Limb (tissue), 2 donors: ENCODE data around the gene KDM4C.
A peak's percentile ranks its signal among the peaks of the same experiment; 100 is the strongest.
"Not testable (repeated sequence)": the region's sequence is repeated elsewhere in the genome, so short reads cannot be mapped to it uniquely, and the experiment has no call there.

ENCODE experiments used
- DNase-seq, 2 donors: peaks; one replicate each; pipeline ENCODE4 v3.0.0-alpha.2; 2016; ENCODE audit errors: extremely low spot score in 2 of 2

KDM4C gene

DNA sequence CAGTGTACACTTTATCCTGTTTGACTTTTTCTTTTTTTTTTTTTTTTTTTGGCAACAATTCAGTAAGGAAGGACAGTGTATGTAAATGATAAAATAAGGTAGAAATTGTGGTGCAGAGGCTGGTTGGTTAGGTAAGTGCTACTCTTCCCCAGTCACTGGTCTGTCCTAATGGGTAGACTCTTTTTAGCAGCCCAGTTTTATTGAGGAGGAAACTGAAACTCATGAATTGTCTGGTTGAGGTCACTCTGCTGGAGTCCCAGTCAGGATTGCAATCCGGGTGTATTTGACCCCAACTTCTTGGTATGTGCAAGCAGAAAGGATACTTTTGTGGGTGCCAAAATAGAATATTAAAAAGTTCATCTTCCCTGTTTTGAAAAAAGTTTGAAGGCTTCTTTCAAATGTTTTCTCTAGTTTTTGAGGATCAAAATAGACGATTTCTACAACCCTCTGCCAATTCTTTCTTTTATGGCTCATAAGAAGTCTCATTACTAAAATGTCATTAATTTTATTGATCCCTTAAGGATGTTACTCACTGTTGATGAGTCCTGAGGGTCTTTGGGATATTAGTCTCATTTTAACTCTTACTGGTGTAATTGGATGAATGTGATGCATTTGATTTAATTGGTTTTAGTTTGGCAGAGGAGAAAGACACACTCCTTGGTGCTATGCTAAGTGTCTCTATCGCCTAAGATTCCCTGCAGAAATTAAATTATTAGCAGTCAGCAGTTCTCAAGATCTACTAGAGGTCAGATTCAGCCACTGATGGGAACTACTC is 171.9 kb downstream of the KDM4C start:
- DNase-seq, result no peak

DNA sequence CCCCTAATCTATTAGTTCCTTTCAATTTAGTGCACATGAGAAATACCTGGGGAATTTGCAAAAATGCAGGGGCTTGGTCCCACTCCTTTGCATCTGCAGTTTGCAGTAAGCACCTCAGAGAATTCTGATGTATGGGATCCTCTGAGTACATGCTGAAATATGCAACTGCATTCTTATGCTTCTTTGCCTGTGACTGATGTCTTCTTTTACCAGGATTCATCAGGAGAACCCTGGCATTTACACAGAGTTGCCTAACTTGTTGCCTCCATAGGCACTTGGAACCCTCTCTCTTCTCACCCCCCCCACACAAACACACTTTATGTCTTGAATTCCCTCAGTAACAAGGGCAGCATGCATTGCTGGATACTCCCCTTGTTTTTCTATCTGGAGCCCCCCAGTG is 173.1 kb downstream of the KDM4C start:
- DNase-seq, result no peak

DNA sequence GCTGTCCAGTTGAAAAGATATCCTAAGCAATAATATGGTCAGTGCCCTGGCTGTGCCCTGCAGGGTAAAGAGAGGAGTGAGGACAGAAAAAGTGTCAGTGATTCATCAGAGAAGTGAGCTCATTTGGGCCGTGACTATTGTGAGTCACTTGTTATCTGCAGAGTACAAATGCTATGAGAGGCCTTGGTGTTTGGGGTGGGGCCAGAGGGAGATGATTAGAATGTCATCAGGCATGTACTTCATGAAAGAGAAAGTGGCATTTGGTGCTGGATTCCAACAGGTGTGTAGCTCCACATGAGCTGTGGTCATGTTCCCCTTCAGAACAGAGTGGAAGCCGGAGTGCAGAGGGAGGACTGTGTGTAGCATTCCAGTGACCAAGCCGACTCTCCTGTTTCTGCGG is 174.1 kb downstream of the KDM4C start:
- DNase-seq, result no peak

DNA sequence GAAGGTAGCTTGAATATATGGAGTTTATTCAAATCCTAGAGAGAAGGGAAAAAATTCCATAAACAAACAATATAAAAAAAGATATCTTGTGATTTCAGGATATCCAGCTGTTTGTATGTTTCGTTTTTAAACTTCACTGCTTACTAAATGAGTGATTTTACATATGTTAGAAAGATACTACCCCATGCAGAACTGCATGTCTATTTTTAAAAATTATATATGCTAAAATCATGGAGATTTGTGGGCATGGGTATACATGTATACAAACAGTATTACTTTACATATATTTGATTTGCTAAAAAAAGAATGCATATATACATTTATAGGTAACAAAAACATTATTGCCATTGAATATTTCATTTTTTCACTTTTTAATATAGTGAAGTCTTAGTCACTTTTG is 178.3 kb downstream of the KDM4C start:
- no peak for DNase-seq

DNA sequence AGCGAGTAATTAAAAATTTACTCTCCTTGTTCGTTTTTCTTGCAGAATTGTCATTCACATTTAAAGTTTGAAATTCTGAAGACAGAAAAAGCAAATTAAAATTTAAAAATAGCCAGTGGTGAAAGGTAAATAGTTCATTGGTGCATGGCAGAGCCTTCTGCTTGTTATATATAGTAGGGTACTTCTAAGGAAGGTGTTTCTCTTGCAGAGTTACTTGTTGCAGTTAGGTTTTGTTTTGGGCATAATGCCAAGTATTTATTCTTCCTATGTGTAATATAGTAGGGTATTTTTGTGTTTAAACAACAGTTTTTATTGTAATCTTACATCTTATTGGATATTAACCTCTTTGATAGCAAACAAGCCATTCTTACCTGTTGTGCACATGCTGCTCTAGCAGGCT is 179.4 kb downstream of the KDM4C start:
- no peak for DNase-seq

DNA sequence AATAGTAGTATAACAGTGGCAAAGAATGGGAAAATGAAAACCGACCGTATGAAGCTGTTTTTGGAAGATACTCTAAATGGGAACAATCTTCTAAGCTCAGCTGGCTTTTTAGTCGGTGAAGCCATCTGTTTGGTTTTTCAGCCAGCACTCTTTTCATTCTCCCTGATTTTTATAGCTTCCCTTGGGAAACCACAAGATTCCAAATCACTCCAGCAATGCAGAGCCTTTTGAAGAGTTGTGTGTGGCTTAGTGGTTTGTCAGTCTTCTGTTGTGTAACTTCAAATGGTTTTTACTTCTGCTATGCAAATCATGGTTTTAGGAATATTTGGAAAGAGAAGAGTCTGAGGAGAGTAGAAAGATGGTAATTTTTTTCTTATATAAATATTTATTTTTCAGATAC is 180.7 kb downstream of the KDM4C start:
- DNase-seq, result peak in 1 of 2 donors; percentile 65

GRCh38 chr9:6938873-6939272 is 181.1 kb downstream of the KDM4C start:
- DNase-seq, result no peak

GRCh38 chr9:6941501-6941900 is 183.7 kb downstream of the KDM4C start:
- no peak for DNase-seq

DNA sequence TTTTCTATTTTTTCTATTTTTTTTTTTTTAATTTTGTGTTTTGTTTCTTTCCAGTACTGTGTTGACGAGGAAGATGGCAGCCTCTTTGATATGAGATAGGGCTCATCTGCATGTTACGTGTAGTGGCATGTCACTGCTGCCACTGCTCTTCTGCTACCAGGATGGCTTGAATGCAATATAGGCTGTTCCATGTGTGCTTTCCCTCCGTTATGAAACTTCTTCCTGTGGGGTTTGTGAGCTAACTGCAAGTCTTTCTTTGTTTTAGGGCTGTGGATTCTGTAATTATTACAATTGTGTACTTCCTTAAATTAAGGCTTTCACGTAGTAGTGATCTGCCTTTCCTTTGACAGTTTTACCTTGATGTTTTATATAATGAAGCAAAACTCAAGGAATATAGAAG is 184.6 kb downstream of the KDM4C start:
- DNase-seq, result no peak

GRCh38 chr9:6943293-6943692 is 185.5 kb downstream of the KDM4C start:
- DNase-seq, result no peak

DNA sequence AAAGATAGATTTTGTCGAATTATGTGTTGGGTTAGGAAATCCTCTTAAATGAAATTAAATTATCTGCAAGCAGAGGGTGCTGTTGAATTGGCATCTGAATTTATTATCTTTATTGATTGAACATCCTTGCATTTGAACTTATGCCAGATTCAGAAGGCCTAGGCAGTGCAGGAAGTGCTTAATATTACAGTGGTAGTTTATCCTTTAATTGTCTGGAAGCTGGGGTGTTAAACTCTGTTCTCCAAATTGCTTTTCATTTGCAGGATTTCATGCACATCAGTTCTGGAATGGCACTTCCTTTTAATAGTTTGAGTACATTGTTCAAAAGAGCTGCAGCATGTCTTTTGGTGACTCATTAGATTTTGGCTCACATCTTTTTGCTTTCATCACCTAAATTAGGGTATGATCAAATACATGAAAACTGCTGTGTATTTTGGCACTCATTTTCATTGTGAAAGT is 186.3 kb downstream of the KDM4C start:
- DNase-seq, result no peak

DNA sequence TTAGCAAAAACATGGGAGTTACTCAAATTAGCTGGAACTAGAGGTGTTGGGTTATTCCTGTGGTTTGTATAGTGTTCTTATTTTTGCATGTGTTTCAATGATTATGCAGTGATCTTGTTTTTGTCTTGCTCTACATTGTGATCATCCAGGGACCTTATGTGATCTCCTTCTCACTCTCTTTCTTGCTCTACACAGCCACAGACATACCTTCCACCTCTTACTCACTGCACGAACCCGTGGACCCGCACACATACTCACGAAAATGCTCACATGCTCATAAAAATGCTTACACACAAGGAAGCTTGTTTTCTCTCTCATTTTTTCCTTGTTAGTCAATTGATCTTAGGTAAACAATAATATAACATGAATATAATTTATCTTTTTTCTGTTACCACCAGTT is 187.1 kb downstream of the KDM4C start:
- DNase-seq, result no peak

- no peak for DNase-seq
These were observed 188.0 kb downstream of the KDM4C start for GRCh38 chr9:6945816-6946215.

DNA sequence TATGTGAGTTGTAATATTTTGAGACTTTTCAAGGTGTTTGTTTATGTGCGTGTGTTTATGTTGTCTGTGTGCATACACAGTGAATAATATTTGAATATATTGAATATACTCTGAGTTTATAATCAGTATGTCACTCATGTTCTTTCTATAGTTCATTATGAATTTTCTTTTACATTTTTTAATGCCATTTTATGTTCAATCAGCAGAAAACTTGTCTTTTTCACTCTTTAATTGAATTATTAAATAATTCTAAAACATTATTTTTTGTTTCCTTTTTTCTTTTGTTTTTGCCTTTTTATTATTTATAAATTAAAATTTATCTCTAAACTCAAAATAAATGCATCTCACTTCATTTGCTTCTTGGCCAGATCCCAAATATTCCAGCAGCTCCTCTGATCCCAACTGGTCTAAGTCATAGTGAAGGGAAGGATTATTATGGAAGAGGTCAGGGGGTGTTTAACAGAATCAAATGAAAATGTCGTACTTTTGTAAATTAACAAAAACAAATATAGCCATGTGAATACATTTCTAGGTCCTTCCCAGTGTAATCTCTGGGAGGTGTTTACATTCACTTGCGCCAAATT is 188.9 kb downstream of the KDM4C start:
- no peak for DNase-seq

GRCh38 chr9:6948921-6949320 is 191.1 kb downstream of the KDM4C start:
- DNase-seq, result not testable (repeated sequence)

- no peak for DNase-seq
These were observed 197.6 kb downstream of the KDM4C start for GRCh38 chr9:6955251-6955921.

GRCh38 chr9:6956879-6957278 is 199.1 kb downstream of the KDM4C start:
- no peak for DNase-seq

GRCh38 chr9:6959270-6960000 is 201.7 kb downstream of the KDM4C start:
- DNase-seq, result no peak

DNA sequence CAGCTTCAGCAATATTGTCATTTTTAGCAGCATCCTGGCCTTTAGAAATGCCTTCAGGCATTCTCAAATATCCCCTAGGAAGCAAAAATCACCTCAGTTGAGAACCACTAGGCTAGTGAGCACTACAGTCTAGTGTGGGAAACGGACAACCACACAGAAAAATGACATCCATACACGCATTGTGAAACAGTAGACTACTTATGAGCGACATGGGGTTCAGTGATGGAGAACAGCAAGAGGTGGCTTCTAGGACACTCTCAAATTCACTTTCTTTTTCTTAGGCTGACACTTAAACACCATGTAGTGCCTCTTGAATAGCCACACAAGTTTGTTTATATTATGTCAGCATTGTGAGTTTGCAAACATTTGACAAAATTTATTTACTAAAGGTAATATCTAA is 203.0 kb downstream of the KDM4C start:
- DNase-seq, result no peak

GRCh38 chr9:6961845-6962522 is 204.2 kb downstream of the KDM4C start:
- DNase-seq, result no peak

- no peak for DNase-seq
These were observed 207.8 kb downstream of the KDM4C start for GRCh38 chr9:6965566-6965965.
